Gastroesophageal sphincter (tissue), 3 donors: ENCODE data around the gene EXOC2.

Experiments used
- CTCF ChIP-seq, 4 experiments: fragments of 200-600 bp in 2 of 4; fragments of 450-650 bp in 2 of 4; sonication (generic) in 1 of 4; IDR thresholded peaks; one replicate each; pipeline ENCODE4 v1.5.1; 2017 to 2019; ENCODE audit warnings: antibody characterized with exemption in 4 of 4, mild to moderate bottlenecking in 2 of 4, moderate library complexity in 2 of 4
- EP300 ChIP-seq: sonication (generic); formaldehyde crosslinking; IDR thresholded peaks from one replicate; pipeline ENCODE4 v1.6.1; 2017; ENCODE audit warnings: antibody characterized with exemption, mild to moderate bottlenecking
- POLR2A ChIP-seq, 2 donors: fragments of 450-650 bp; IDR thresholded peaks; one replicate each; pipeline ENCODE4 v1.6.1; 2017; ENCODE audit warnings: antibody characterized with exemption in 2 of 2, mild to moderate bottlenecking in 2 of 2, moderate library complexity in 1 of 2
- POLR2AphosphoS5 ChIP-seq: sonication (generic); formaldehyde crosslinking; IDR thresholded peaks from one replicate; pipeline ENCODE4 v1.6.1; 2017; ENCODE audit warnings: antibody characterized with exemption

GRCh38 chr6:516213-516612 is 176.7 kb downstream of the EXOC2 start:
- no peak for TF ChIP-seq EP300
- no peak for TF ChIP-seq POLR2A (IDR thresholded peaks at IDR 0.05)
- no peak for TF ChIP-seq CTCF (IDR thresholded peaks at IDR 0.05)
- TF ChIP-seq POLR2AphosphoS5 = no peak
